GM19023 (cell line): ENCODE data around the gene CDIPT.
"Not testable (repeated sequence)": the region's sequence is repeated elsewhere in the genome, so short reads cannot be mapped to it uniquely, and the experiment has no call there.

Experiments used
- ATAC-seq: cut with Tn5 transposase; IDR thresholded peaks from one replicate; pipeline ENCODE4 v1.9.1; 2021; ENCODE audit warnings: mild to moderate bottlenecking, moderate library complexity; ENCODE audit not compliant: unreplicated experiment

Gene CDIPT

DNA sequence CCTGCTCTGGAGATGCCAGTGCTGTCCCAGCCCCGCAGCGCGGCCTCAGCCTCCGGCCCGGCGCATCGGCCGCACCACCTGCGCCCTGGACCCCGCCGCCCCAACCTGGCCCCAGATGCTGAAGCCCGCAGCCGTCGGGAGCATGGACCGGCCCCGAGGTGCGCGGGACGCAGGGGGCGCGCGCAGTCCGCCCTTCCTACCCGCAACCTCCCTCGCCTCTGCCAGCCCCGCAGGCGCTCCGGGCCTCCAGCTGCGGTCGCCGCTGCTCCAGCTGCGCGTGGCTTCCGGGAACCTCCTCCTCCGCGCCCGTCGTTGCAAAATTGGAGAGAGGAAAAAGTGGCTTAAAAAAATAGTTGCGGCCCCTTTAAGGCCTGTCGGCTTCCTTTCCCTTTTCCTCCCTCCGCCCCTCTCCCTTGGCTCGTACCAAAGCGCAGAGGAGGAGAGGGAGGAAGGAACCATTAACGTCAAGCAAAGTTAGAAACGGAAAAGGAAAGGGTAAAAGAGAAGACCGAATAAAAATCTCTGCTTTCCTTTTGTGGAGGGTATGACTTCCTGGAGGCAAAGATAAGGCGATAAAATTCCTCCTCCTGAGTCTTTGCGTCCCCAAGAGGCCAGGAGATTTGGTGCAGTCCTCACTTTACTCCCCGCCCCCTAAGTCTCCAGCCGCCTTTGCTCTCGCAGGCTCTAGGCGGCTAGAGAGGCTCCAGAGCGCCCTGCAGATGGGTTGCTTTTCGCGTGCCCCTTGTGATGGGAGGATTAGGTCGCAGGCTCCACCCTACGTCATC lies at the start of gene CDIPT:
Gene CDIPT (minus strand): TSS at position 343 of the 785 bp plus-strand sequence. CDS start 369 bp downstream, outside the sequence.
- peak; percentile 95 for ATAC-seq

- no peak for ATAC-seq
Measured at GRCh38 chr16:29912087-29912486, 49.1 kb upstream of the CDIPT start.

GRCh38 chr16:29911676-29912010 lies 48.6 kb upstream of the CDIPT start:
- ATAC-seq, result no peak

DNA sequence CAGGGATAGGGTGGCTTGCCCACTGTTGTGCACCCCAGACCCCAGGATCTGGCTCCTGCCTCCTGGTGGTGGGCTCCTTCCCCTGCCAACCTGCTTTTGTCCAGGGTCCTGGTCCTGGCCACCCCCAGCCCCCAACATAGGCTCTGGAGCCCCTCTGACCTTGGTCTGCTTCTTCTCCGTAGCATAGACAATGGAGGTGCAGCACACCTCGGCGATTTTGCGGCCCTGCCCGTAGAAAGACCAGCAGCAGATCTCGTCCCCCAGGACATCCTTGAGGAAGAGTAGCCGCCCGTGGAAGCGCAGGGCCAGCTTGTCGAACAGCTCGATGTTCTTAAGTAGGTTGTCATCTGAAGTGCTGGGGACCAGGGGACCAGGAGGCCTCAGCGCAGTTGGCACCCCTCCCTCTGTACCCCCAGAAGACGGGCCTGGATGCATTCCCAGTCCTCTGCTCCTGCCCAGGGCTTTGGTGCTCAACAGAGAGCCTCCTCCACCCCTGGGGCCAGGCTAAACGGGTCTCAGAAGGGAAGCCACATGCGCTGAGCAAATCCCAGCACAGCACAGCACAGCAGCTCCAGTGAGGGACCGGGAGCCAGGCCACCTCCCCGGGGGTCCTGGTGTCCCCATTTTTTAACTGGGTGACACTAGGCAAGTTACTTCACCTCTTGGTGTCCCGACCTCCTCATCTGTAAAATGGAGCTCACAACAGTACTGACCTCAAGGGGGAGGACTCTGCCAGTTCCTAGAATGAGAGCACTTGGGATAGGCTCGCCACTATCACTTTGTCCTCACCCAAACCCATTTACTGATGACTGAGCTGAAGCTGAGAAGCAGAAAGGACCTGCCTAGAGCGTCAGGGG lies 48.0 kb upstream of the CDIPT start:
- no peak for ATAC-seq

GRCh38 chr16:29909851-29910250 lies 46.8 kb upstream of the CDIPT start:
- not testable (repeated sequence) for ATAC-seq

GRCh38 chr16:29909391-29909790 lies 46.4 kb upstream of the CDIPT start:
- no peak for ATAC-seq

DNA sequence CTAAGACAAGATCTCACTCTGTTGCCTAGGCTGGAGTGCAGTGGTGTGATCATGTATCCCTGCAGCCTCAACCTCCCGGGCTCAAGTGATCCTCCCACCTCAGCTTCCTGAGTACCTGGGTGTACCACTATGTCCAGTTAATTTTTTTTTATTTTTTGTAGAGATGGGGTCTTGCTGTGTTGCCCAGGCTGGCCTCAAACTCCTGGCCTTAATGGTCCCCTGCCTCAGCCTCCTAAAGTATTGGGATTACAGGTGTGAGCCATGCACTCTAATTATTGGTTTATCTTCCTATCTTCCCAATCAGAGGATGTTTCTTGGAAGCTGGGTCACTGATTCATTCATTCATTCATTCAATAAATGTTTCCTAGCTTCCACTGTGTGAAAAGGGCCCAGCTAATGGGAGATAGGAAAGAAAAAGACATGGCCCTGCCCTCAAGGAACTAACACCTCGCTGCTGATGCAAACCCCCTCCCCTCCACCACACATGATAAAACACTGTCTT lies 45.7 kb upstream of the CDIPT start:
- no peak for ATAC-seq

GRCh38 chr16:29907973-29908372 lies 44.9 kb upstream of the CDIPT start:
- ATAC-seq, result no peak

- ATAC-seq, result no peak
Measured at GRCh38 chr16:29906520-29907244, 43.7 kb upstream of the CDIPT start.

DNA sequence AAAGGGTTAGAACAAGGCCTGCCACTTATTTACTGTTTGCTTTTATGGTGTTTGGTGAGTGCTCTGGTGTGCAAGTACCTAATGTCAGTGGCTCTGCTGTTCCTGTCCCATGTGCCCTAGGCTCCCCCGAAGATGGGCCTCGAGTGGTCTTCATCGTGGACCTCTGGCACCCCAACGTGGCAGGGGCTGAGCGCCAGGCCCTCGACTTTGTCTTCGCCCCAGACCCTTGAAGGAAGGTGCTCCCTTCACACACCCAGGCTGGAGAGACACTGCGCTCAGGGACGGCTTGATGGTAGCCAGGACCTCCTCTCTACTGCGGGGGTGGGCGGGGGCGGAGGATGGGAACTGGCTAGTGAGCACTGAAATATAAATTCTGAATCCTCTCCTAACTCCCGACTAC lies 42.6 kb upstream of the CDIPT start:
- ATAC-seq, result no peak

DNA sequence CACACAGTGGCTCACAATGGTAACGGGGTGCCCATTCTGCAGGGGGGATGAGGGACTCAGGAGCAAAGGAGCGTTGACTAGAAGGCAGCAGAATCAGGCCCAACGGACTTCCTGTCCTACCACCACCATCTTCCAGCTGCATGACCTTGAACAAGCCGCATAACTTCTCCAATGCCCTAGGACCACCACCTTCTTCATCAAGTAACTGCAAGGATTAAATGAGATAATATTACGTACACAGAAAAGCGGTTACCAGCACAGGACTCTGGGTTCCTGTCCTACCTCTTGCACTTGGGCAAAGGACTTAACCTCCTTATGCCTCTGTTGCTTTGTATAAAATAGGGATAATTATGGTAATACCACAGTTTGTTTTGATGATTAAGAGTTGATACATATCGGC lies 41.9 kb upstream of the CDIPT start:
- ATAC-seq, result no peak

GRCh38 chr16:29903590-29903989 lies 40.6 kb upstream of the CDIPT start:
- ATAC-seq, result no peak

- ATAC-seq, result no peak
Measured at GRCh38 chr16:29901607-29901945, 38.5 kb upstream of the CDIPT start.

DNA sequence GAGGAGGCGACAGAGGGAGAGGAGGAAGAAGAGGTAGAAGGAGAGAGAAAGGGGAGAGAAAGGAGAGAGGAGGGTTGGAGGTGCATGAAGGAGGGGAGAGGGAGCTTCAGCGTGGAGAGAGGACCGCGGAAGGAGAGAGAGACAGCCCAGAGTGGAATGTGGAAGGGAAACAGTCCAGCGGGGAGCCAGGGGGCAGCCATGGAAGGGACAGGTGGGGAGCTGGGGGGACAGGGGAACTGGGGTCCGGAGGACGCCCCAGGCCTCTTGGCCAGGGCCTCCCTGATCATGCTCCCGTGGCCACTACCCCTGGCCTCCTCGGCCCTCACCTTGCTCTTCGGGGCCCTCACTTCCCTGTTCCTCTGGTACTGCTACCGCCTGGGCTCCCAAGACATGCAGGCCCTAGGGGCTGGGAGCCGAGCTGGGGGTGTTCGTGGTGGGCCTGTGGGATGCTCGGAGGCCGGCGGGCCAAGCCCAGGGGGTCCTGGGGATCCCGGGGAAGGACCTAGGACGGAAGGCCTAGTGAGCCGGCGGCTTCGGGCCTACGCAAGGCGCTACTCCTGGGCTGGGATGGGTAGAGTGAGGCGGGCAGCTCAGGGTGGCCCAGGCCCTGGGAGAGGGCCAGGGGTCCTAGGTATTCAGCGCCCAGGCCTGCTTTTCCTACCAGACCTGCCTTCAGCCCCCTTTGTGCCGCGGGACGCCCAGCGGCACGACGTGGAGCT lies 38.0 kb upstream of the CDIPT start:
- ATAC-seq, result no peak

- ATAC-seq, result peak; percentile 68
Measured at GRCh38 chr16:29900102-29900887, 37.3 kb upstream of the CDIPT start, which contains the start of gene ASPHD1. TSS of gene ASPHD1 (plus strand) at chr16:29900488. CDS start at chr16:29900972, 484 bp downstream.

DNA sequence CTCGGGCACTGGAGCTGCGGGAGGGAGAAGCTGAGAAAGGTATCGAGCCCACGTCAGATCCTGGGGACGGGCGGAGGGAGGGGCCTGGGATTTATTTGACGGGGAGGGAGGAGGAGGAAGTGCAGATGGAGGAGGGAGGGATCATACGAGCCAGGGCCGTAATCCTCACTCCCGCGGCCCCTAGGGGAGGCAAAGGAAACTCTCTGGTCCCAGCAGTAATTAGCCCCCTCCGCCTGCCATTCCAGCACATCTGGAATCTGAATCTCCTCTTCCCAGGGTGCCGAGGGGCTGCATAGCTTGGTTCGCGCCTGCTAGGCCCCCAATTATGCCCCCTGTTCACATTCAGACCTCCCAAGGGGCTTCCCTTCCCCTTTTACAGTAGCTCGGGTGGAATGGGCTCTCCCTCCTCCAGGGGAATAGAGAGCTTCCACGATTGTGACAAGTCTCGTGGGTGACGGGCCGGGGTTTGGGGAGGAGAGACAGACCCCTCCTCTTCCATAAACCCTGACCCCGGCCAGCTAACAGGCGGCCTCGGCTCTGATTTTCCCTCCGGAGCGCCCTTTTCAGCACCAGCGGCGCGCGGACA lies 36.6 kb upstream of the CDIPT start, which contains the start of gene SEZ6L2:
Gene SEZ6L2 (minus strand): TSS at position 35 of the 586 bp plus-strand sequence. CDS start 531 bp downstream, outside the sequence.
- ATAC-seq, result no peak

DNA sequence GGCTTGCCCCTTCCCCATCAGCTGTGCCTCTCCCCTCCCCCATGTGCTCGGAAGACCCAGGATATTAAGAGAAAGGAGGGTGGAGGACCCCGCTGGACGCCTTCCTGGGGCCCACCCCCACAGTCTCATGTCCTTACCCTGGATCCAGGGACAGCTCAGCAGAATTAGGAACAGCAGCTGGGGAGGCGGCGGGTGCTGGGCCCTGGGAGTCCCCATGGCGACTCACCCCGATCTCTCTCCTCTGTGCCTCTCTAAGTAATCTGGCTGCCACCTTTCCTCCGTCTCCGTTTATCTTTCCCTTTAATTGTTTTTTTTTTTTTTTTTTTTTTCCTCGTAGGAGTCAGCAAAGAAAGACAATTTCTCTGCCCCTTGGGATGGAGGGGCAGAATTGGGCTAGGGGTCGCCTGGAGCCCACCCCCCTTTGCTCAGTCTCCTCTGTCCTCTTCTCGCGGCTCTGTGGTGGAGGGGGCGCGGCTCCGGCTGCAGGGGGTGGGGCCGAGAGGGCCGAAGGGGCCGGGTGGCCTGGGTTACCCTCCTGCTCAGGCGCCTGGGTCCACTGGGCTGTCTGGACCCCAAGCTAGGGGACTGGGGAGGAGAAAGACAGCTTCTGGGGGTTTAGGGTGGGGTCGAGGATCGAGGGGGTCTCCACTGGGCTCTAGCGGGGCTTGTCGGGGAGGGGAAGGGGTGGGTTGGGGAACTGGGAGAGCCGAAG lies 35.9 kb upstream of the CDIPT start:
- ATAC-seq, result no peak

DNA sequence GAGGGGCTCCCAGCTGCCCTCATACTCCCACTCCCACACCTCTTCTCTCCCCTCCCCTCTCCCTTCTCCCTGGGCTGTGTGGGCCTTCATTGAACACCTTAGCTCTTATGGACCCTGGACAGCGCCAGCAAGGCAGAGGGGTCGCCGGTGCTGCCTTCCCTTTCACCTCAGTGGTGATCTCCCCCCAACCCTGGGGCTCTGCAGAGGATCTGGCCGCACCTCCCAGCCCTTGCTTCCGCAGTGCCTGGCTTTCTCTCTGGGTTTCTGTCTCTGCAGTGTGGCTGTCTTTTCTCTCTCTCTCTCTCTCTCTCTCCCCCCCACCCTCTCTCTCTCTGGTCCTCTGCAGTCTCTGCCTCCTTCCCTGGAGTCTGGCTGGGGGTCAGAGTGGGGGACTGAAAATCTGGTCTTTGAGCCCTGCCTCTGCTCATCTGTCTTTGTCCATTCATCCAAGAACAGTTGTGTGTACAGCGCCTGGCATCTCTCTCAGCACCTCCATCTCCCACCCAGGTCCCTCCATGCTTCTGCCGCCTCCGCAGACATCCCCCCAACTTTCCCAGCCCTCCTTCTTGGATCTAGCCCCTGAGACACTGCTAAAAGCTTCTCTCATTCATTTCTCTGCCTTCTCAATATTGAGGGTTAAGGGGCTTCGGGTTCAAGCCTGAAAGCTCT lies 35.2 kb upstream of the CDIPT start:
- no peak for ATAC-seq
